ENCODE data around the gene SLC9C2. TPM values are rescaled to one million over a fixed set of nuclear protein-coding genes. Genes with fewer than 3 reads are reported as not detected.
A peak's percentile ranks its signal among the peaks of the same experiment; 100 is the strongest.
"Not testable (repeated sequence)": the region's sequence is repeated elsewhere in the genome, so short reads cannot be mapped to it uniquely, and the experiment has no call there.

Gene SLC9C2, protein sequence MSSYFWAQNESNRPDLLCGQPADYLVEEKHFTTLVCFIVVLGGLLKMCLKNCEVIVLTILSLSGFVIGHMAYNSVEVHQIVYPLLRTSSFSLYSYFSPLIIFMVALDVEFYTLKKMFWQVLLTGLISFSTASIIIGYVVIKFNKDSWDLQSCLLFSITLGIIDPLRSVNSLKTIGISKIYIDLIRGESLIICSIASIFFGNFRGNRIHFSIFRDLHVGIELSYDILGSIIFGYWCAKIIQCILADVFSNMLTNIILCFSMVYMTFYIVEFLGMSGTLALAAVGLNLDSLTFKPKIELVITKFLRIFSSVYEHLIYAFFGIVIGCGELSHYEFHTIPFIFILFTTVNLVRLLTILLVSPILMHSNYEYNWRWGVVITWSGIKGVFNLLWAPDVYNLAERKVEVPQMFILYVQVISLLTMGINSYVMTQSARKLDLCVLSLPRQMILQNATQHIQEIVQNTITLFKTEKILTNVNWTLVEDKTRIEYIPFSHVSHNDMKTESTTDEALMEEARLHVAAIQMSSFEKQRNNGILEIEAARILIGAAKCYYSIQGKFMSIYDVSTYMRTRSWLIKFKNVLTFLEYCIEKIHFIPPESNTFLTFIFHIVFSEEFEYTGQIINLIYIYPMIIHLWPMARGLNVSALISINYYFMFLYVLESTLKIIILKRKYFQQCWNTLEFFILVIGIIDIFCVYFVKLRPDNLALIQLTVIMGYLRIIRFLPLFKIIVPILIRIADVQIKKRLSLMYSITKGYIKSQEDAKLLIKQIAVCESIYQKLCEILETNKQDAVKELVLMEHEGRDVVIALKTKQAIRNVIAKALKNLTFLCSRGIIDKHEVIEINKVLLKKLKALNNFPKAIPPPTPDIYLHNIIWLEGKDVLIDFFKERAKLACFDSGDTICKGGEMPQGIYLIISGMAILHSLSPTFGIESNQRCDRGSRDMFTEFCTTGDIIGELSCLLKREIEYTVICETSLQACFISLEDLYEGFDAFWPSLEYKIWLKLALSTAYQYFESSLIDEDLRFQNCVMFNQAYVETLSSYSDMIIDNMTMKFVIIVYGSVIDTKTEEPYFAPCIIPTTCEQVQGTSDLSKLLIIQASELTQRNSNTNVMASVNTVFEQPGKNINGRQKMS
- under 1 TPM in 1 of 4 donors, not detected in 3; 0.56 TPM for total RNA-seq

DNA sequence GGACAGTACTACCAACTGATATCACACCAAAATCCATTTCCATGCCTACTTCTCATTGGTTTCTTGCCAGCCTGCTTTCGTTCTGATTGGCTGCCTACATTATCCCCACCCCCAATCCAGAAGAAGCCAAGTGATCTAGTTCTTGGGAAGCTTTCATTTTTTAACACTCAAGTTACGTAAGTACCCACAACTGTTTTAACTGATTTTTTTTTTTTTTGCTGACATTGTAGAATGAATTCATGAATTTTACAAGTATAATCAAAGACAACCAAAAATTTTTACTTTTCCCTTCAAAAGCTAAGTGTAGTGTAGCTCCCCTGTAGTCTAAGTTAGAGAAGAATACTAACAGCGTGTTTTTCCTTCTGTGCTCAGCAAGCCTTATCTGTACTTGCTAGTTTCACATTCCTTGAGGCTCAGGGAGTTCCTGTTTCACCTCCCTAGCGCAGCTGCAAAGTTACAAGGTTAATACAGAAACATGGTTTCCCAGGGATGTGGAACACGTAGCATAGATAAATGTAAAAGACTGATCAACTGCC, at the start of gene SLC9C2:
Gene SLC9C2, minus strand, starts transcription at position 17 of the 536 bp plus-strand sequence. CDS start 1,296 bp downstream, outside the sequence.
- TF ChIP-seq, protein P1, sequence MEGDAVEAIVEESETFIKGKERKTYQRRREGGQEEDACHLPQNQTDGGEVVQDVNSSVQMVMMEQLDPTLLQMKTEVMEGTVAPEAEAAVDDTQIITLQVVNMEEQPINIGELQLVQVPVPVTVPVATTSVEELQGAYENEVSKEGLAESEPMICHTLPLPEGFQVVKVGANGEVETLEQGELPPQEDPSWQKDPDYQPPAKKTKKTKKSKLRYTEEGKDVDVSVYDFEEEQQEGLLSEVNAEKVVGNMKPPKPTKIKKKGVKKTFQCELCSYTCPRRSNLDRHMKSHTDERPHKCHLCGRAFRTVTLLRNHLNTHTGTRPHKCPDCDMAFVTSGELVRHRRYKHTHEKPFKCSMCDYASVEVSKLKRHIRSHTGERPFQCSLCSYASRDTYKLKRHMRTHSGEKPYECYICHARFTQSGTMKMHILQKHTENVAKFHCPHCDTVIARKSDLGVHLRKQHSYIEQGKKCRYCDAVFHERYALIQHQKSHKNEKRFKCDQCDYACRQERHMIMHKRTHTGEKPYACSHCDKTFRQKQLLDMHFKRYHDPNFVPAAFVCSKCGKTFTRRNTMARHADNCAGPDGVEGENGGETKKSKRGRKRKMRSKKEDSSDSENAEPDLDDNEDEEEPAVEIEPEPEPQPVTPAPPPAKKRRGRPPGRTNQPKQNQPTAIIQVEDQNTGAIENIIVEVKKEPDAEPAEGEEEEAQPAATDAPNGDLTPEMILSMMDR (IDR thresholded peaks at IDR 0.05), result no peak
- peak; percentile 69 for ATAC-seq (ENCODE audit: low FRiP score)
- DNase-seq (ENCODE audit: low spot score), result no peak

DNA sequence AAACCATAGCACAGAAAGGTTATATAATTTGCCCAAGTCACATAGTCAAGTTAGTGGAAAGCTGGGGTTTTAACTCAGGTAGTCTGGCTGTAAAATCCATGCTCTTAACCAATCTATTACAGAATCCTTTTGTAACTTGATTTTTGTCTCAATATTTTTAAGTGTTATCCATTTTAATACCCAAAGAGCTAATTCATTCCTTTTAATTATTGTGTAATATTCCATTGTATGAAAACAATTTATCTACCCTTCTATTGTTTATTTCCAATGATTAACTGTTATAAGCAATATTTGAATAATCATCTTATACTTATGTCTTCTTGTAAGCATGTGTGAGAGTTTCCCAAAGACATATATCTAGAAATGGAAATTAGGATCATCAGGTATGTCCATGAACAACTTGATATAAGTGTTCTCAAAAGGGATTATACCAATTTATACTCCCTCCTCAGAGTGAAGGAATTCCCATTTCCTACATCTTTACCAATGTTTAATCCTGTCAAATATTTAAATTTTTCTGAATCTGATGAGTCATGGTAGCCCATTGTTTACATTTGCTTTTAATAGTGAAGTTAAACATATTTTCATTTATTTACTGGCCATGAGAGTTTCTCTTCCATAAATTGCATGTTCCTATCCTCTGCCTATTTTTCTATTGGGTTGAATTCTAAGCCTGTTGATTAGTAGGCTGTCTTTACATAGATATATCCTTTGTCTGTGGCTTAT, 46.2 kb upstream of the SLC9C2 start:
- TF ChIP-seq, protein P1 (IDR thresholded peaks at IDR 0.05), result no peak
- DNase-seq (ENCODE audit: low spot score) (no peak), ATAC-seq (ENCODE audit: low FRiP score) (no peak)

DNA sequence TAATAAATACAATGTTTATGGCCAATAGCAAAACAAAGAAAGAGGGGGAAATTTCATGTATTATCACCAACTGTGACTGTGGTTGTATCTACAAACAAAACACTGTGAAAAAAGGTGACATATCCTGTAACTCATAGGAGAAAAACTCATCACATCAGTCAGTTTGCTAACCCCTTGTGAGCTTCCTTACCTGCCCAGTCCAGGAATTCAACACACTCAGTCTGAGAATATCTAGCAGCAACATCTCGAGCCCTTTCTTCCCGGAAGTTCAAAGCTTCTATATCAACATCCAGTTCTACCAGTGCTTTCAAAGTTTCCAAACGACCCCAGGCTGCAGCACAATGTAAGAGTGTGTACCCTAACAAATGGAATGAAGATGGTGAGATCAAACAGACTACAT, 43.8 kb upstream of the SLC9C2 start:
- TF ChIP-seq, protein P1 (IDR thresholded peaks at IDR 0.05), result no peak
- DNase-seq (ENCODE audit: low spot score), result no peak
- ATAC-seq (ENCODE audit: low FRiP score), result no peak

DNA sequence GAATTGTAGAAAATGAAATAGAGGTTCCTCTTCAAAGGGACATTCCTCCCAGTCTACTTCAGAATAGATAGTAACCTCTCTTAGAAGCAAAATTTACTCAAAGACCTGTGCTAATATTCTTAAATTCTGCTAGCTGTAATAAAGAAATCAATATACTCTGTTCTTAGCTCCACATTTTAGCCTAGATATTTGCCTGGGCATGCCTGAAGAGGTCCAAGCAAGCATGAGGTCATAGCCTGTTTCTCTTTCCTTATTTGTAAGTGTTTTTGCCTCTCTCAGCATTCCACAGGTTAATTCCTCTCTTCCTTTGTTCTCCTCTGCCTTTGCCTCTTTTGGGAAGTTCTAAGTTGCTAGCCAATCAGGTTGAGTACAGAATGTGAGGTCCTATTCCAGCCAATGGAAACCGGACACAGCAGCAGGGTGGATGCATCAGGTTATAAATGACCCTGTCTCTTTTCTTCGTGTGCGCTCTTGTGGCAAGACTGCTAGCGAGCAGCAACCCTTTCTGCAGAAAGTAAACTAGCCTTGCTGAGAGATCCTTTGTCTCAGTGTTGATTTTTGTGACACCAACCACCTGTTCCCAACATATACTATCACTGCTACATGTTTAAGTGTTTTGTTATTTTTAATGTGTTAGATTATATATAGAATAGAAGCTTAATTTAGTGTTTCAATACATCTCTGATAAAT, 39.7 kb upstream of the SLC9C2 start:
- ATAC-seq (ENCODE audit: low FRiP score); DNase-seq (ENCODE audit: low spot score): not testable (repeated sequence)

DNA sequence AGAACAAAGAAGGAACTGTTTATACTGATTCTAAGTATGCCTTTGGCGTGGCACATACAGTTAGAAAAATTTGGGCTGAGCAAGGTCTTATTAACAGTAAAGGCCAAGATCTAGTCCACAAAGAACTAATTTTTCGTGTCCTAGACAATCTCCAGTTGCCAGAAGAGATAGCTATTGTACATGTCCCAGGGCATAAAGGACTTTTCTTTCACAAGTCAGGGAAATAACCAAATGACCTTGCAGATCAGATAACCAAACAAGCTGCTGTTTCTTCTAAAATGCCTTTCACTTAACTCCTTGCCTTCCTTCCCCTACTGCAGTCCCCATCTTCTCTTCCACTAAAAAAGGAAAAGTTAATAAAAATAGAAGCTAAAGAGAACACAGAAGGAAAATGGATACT, 36.2 kb upstream of the SLC9C2 start:
- TF ChIP-seq, protein P1 (IDR thresholded peaks at IDR 0.05), result no peak
- DNase-seq (ENCODE audit: low spot score) (no peak), ATAC-seq (ENCODE audit: low FRiP score) (no peak)

DNA sequence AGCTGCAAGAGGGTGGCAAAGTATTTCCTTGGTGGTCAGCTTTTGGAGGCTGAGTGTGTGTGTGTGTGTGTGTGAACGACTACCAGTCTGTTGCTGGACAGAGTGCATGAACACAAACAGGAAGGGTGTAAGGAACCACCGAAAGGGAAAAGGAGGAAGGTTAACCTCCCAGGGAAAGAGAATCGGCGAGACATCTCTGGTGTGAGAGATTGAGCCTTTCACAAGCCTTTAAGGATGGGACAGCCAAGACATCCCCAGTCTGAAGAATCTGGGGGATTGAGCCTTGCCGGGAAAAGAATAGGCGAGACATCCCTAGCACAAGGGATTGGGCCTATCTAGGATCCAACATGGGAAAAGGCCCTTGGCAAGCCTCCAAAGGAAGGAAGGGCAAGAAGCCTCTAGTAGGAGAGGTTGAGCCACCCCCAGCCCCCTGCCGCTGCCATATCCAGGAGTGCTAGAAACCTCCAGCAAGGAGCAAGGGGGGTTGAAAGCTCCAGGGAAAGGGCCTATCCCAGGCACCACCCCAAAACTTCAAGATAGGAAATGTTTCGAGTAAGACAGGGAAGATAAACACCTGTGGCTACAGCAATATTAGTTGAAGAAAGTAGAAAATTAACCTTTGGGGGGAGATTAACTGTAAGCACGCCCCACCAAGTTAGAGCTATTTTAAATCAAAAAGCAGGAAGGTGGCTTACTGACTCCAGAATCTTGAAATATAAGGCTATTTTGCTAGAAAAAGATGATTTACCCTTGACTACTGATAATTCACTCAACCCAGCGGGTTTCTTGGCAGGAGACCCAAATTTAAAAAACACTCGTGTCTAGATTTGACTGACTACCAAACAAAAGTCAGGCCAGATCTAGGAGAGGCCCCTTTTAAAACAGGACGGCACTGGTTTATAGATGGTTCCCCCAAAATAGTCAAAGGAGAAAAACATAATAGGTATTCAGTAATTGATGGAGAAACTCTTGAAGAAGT, 35.5 kb upstream of the SLC9C2 start:
- ATAC-seq (ENCODE audit: low FRiP score), result no peak
- DNase-seq (ENCODE audit: low spot score), result no peak
- TF ChIP-seq, protein P1 (IDR thresholded peaks at IDR 0.05), result no peak

DNA sequence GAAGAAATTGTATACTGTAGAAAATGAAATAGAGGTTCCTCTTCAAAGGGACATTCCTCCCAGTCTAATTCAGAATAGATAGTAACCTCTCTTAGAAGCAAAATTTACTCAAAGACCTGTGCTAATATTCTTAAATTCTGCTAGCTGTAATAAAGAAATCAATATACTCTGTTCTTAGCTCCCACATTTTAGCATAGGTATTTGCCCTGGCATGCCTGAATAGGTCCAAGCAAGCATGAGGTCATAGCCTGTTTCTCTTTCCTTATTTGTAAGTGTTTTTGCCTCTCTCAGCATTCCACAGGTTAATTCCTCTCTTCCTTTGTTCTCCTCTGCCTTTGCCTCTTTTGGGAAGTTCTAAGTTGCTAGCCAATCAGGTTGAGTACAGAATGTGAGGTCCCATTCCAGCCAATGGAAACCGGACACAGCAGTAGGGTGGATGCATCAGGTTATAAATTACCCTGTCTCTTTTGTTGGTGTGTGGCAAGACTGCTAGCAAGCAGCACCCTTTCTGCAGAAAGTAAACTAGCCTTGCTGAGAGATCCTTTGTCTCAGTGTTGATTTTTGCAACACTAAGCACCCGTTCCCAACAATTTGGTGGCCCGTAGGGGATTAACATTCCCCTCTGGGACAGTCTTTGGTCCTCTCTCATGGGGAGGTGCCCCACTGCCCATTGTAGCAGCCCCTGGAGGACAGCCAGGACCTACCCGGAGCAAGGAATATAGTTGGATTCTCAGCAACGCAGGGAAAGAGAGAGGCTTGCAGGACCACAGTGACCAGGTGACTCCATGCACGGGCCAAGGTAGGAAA, 34.6 kb upstream of the SLC9C2 start:
- ATAC-seq (ENCODE audit: low FRiP score); DNase-seq (ENCODE audit: low spot score): not testable (repeated sequence)
